Prostate gland (tissue), 2 donors: ENCODE data around the gene MINDY2. TPM values are rescaled to one million over a fixed set of nuclear protein-coding genes. Genes with fewer than 3 reads are reported as not detected.

Experiments used
- DNase-seq: peaks from one replicate; pipeline ENCODE4 v3.0.0-alpha.2; 2019; ENCODE audit warnings: low spot score
- H3K27ac ChIP-seq, 2 donors: fragments of 200-600 bp; sonication (generic); 2 replicates each; pipeline ENCODE4 v1.5.1; 2017 to 2019
- H3K27me3 ChIP-seq: fragments of 200-600 bp; sonication (generic); replicated peaks from 2 replicates; pipeline ENCODE4 v1.5.1; 2019; ENCODE audit not compliant: insufficient read depth
- H3K36me3 ChIP-seq, 2 donors: fragments of 200-600 bp; sonication (generic); 1 replicate in 1 of 2; 2 replicates in 1 of 2; pipeline versions ENCODE4 v1.5.1 to v1.8.1; 2017 to 2019
- H3K4me1 ChIP-seq: fragments of 200-600 bp; sonication (generic); replicated peaks from 2 replicates; pipeline ENCODE4 v1.5.1; 2019
- H3K4me3 ChIP-seq, 2 donors: fragments of 200-600 bp; sonication (generic); 2 replicates each; pipeline ENCODE4 v1.5.1; 2017 to 2019
- H3K9me3 ChIP-seq: fragments of 200-600 bp; sonication (generic); 2 replicates; pipeline ENCODE4 v1.5.1; 2017
- CTCF ChIP-seq, 4 experiments: fragments of 200-600 bp in 2 of 4; fragments of 450-650 bp in 2 of 4; sonication (generic) in 2 of 4; IDR thresholded peaks; 1 replicate in 3 of 4; 2 replicates in 1 of 4; pipeline ENCODE4 v1.5.1; 2016 to 2019; ENCODE audit warnings: antibody characterized with exemption in 4 of 4, mild to moderate bottlenecking in 2 of 4, moderate library complexity in 2 of 4
- POLR2A ChIP-seq: fragments of 450-650 bp; IDR thresholded peaks from one replicate; pipeline ENCODE4 v1.6.1; 2016; ENCODE audit warnings: antibody characterized with exemption, mild to moderate bottlenecking
- POLR2AphosphoS5 ChIP-seq: sonication (generic); formaldehyde crosslinking; IDR thresholded peaks from one replicate; pipeline ENCODE4 v1.6.1; 2017; ENCODE audit warnings: antibody characterized with exemption
- WGBS: methylation state at CpG from one replicate; pipeline ENCODE4 v1.1.5; 2018; 5-methylcytosine and 5-hydroxymethylcytosine counted together
- intact Hi-C: fragments of 100-400 bp; cut with DNase I; formaldehyde crosslinking; loops from one replicate; pipeline ENCODE4 v1.14.2; 2022
- small RNA-seq, 2 donors: library from RNA; depleted of rRNA; stranded (forward); fragments of <200 nt; gene quantifications; one replicate each; pipeline ENCODE3, GENCODE V24; 2016
- total RNA-seq, 2 donors: library from RNA; depleted of rRNA; stranded (reverse); fragments of >200 nt; gene quantifications; one replicate each; pipeline ENCODE4 v1.1.0, GENCODE V29; 2016

MINDY2 gene
- total RNA-seq, 2 donors from 2014 or later = 14.3 to 22.9 TPM

DNA sequence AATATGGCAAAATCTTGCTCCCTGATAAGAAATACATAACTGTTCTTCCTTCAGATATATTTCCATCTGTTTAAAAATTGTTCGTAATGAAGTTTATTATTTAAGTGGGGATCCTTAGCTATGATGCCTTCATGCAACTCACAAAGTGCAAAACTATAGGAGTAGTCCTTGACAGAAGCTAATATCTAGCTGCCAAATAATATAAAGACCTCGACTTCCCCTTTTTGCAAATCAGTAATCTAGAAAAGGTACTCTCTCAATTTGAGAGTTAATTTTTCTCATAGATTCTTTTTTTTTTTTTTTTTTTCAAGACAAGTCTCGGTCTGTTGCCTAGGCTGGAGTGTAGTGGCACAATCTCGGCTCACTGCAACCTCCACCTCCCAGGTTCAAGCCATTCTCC lies 139.4 kb downstream of the MINDY2 start:
- 94% methylated on average over 4 of the region's 4 CpGs for WGBS
- Histone ChIP-seq H3K4me1 (no peaks in the 10 kb centered on the region), H3K4me3 (no peak overlapping the region), H3K36me3 (no peaks in the 10 kb centered on the region), H3K27ac (no peak overlapping the region), H3K27me3 (no peaks in the 10 kb centered on the region), H3K9me3 (no peaks in the 10 kb centered on the region)
- no peak for DNase-seq
- intact Hi-C loops = no loop called here
- TF ChIP-seq POLR2AphosphoS5 = no peak
- TF ChIP-seq POLR2A = no peak
- TF ChIP-seq CTCF (IDR thresholded peaks at IDR 0.05) = no peak

Small RNA genes within 50 kb of the gene (small RNA-seq; reads per million reads assigned to genes)
- 0 reads per million in 2 donors for gene RF00012
- 0 reads per million in 2 donors for gene ZNF444P1

Other genes with a start within 250 kb of the MINDY2 start
- gene ADAM10, start 21.6 kb upstream of the MINDY2 start, total RNA-seq = 10 to 100 TPM; 74.4 to 95.0 TPM
- 10 to 100 TPM; 65.8 to 73.3 TPM for gene SLTM, start 162.4 kb downstream of the MINDY2 start, total RNA-seq
- 10 to 100 TPM; 15.4 to 22.5 TPM for gene RNF111, start 216.4 kb downstream of the MINDY2 start, total RNA-seq